HepG2 (cell line): ENCODE results near the gene SIAH2.

Source experiments
- ELF3 ChIP-seq: IDR thresholded peaks from 2 replicates; pipeline ENCODE4 v1.6.1; 2016; ENCODE audit warnings: missing genetic modification reagents, missing compliant biosample characterization
- NFYB ChIP-seq: sonication (generic); formaldehyde crosslinking; IDR thresholded peaks from 2 replicates; pipeline ENCODE4 v1.4.0; 2020; ENCODE audit warnings: missing genetic modification reagents
- PHF20 ChIP-seq: sonication (generic); formaldehyde crosslinking; IDR thresholded peaks from 2 replicates; pipeline ENCODE4 v1.5.0; 2020; ENCODE audit warnings: mild to moderate bottlenecking, missing genetic modification reagents
- PRPF4 ChIP-seq: fragments of 200-400 bp; formaldehyde crosslinking; IDR thresholded peaks from 2 replicates; pipeline ENCODE4 v1.6.1; 2016; ENCODE audit warnings: low read length, low read depth; ENCODE audit not compliant: poor library complexity, severe bottlenecking
- SIN3A ChIP-seq: IDR thresholded peaks from 2 replicates; pipeline ENCODE4 v1.6.1; 2011; ENCODE audit warnings: low read depth, mild to moderate bottlenecking, control low read depth, low read length, borderline replicate concordance
- TEAD3 ChIP-seq: optimal IDR thresholded peaks from 2 replicates; pipeline ENCODE3; 2016; ENCODE audit warnings: borderline replicate concordance
- ZBTB3 ChIP-seq: sonication (generic); formaldehyde crosslinking; IDR thresholded peaks from 2 replicates; pipeline ENCODE4 v1.4.0; 2020; ENCODE audit warnings: low read depth, mild to moderate bottlenecking, moderate library complexity, missing genetic modification reagents, borderline replicate concordance
- TF ChIP-seq, protein P1 (sequence below): sonication (generic); formaldehyde crosslinking; IDR thresholded peaks from 2 replicates; pipeline ENCODE4 v1.5.0; 2020; ENCODE audit warnings: mild to moderate bottlenecking, missing genetic modification reagents, moderate library complexity
- TF ChIP-seq, protein P2 (sequence below): sonication (generic); formaldehyde crosslinking; IDR thresholded peaks from 2 replicates; pipeline ENCODE4 v1.8.1; 2023; ENCODE audit warnings: mild to moderate bottlenecking, inconsistent platforms, moderate library complexity, missing genetic modification reagents, borderline replicate concordance

DNA sequence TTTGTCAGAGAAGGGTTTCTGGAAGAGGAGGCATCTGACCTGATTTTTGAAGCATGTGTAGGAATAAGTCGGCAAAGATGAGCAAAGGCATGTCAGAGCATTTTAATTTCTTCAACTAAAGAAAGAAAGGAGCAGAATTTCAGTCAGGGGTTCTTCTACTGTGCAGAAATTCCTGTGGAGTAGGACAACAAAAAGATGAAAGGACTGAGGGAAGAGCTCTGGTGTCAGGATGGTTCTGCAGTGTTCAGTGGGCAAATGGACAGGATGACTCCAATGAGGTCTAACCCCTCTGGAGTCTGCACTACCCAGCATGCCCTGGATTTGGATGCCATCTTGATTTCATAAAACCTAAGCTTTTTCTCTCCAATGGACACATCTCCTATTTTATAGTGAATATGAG is 47.7 kb upstream of the SIAH2 start:
- TF ChIP-seq ELF3 (no peak), SIN3A (no peak), PRPF4 (no peak), PHF20 (no peak), ZBTB3 (CRISPR knock-in tag) (no peak), NFYB (CRISPR knock-in tag) (no peak), TEAD3 (CRISPR knock-in tag) (no peak)
- TF ChIP-seq, protein P1, sequence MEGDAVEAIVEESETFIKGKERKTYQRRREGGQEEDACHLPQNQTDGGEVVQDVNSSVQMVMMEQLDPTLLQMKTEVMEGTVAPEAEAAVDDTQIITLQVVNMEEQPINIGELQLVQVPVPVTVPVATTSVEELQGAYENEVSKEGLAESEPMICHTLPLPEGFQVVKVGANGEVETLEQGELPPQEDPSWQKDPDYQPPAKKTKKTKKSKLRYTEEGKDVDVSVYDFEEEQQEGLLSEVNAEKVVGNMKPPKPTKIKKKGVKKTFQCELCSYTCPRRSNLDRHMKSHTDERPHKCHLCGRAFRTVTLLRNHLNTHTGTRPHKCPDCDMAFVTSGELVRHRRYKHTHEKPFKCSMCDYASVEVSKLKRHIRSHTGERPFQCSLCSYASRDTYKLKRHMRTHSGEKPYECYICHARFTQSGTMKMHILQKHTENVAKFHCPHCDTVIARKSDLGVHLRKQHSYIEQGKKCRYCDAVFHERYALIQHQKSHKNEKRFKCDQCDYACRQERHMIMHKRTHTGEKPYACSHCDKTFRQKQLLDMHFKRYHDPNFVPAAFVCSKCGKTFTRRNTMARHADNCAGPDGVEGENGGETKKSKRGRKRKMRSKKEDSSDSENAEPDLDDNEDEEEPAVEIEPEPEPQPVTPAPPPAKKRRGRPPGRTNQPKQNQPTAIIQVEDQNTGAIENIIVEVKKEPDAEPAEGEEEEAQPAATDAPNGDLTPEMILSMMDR (CRISPR knock-in tag) = no peak
- TF ChIP-seq, protein P2, sequence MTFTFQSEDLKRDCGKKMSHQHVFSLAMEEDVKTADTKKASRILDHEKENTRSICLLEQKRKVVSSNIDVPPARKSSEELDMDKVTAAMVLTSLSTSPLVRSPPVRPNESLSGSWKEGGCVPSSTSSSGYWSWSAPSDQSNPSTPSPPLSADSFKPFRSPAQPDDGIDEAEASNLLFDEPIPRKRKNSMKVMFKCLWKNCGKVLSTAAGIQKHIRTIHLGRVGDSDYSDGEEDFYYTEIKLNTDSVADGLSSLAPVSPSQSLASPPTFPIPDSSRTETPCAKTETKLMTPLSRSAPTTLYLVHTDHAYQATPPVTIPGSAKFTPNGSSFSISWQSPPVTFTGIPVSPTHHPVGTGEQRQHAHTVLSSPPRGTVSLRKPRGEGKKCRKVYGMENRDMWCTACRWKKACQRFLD = no peak
